Measurements from ENCODE around the gene STARD13. TPM values are rescaled to one million over a fixed set of nuclear protein-coding genes. Genes with fewer than 3 reads are reported as not detected.

Gene STARD13
- total RNA-seq, 3 donors from 2014 or later = 34.5 to 92.4 (median 35.2) TPM

DNA sequence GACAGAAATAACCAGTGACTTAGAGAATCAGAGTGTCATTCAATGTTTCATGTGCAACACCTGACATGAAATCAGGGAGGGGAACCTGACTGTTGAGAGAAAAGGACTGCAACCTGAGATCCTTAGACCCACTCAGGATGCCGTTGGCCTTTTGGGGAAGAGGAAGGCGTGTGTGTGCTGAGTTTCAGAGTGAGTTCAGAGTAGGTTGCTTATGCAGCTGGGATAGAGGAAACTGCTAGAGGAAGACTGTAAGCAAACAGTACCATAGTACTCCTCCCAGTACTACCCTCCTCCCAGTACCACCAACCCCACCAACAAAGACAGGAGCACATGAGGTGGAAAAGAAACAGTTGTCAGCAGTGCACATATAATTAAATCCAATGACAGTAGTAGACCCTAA lies 205.6 kb downstream of the STARD13 start:
- peaks cover 5% of the 10 kb centered on the region for H3K4me1 ChIP-seq (ENCODE audit: low read depth)
- TF ChIP-seq, protein P1, sequence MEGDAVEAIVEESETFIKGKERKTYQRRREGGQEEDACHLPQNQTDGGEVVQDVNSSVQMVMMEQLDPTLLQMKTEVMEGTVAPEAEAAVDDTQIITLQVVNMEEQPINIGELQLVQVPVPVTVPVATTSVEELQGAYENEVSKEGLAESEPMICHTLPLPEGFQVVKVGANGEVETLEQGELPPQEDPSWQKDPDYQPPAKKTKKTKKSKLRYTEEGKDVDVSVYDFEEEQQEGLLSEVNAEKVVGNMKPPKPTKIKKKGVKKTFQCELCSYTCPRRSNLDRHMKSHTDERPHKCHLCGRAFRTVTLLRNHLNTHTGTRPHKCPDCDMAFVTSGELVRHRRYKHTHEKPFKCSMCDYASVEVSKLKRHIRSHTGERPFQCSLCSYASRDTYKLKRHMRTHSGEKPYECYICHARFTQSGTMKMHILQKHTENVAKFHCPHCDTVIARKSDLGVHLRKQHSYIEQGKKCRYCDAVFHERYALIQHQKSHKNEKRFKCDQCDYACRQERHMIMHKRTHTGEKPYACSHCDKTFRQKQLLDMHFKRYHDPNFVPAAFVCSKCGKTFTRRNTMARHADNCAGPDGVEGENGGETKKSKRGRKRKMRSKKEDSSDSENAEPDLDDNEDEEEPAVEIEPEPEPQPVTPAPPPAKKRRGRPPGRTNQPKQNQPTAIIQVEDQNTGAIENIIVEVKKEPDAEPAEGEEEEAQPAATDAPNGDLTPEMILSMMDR (IDR thresholded peaks at IDR 0.05) = no peak
- no peak overlapping the region for H3K4me3 ChIP-seq
- ATAC-seq (no peak), DNase-seq (no peak)
- no peaks in the 10 kb centered on the region for H3K36me3 ChIP-seq (ENCODE audit: low read depth)
- H3K9me3 ChIP-seq = no peaks in the 10 kb centered on the region
- intact Hi-C loops (cut with DNase I, micrococcal nuclease) = no loop called here

DNA sequence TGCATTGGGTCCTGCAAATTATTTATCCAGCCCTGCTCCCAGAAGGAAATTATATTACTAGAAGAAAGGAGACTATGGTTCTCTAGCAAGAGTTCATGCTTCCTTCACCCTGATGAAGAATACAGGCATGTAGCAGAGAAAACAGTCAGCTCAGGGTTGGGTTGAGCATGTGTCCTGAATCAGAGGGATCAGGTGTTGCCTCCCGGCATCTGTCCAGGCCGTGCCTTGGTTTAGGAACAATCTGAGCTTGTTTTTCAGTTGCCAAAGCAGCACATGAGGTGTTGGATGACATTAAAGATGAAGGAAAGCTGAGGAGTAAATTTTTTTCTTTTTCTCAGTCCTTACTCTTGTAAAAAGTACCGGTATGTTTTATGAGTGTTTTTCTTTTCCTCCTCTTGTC lies 207.3 kb downstream of the STARD13 start:
- H3K4me1 ChIP-seq (ENCODE audit: low read depth) = peaks cover 5% of the 10 kb centered on the region
- H3K9me3 ChIP-seq = no peaks in the 10 kb centered on the region
- ATAC-seq (no peak), DNase-seq (no peak)
- H3K4me3 ChIP-seq = no peak overlapping the region
- no peaks in the 10 kb centered on the region for H3K36me3 ChIP-seq (ENCODE audit: low read depth)
- intact Hi-C loops (cut with DNase I, micrococcal nuclease) = no loop called here
- TF ChIP-seq, protein P1 (IDR thresholded peaks at IDR 0.05) = no peak

DNA sequence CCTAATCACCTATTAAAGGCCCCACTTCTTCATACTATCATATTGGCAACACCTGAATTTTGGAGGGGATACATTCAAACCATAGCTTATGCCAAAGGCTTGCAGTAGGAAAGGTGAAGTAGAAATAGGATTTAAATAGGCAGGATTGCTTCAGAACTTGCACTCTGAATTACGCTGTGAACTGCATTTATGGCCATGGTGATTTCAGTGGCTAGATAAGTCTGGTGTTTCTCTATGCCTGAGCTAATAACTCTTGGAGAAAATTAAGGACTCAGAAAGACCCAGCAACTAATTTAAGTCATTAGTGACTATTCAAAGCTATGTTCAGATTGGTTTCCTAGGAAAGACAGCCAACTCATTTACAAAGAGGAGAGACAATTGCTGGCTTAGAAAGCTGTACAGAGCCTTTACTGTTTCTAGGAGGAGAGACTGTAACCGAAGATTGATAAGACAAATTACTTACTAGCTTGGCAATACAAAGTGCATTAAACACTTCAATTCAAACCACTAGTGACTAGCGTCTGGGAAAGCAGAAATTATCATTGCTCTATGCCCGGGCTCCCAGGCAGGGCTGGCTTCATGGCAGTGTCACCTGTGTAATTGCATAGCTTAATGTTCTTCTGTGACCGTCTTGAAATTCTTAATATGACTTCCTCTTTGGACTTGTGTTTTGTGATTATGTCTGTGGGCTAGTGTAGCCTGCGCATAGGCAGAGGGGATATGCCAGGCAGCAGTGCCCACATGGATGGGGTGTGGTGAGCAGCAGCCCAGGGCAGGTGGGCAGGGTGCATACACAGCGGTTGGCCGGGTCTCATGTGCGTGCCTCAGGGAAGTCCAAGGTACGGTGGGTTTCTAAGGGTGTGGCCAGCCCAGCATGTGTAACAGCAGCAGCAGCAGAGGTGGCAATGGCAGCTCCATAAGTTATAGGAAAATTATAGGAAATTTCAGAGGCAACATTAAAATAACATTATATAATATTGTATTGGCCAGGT lies 209.3 kb downstream of the STARD13 start:
- Histone ChIP-seq H3K36me3 (ENCODE audit: low read depth) (no peaks in the 10 kb centered on the region), H3K4me1 (ENCODE audit: low read depth) (peaks cover 5% of the 10 kb centered on the region), H3K9me3 (no peaks in the 10 kb centered on the region), H3K4me3 (no peak overlapping the region)
- intact Hi-C loops (cut with DNase I, micrococcal nuclease) = no loop called here
- peak; percentile 33 to 56 (median 55) for DNase-seq
- ATAC-seq = peak; percentile 78
- TF ChIP-seq, protein P1 (IDR thresholded peaks at IDR 0.05) = no peak

DNA sequence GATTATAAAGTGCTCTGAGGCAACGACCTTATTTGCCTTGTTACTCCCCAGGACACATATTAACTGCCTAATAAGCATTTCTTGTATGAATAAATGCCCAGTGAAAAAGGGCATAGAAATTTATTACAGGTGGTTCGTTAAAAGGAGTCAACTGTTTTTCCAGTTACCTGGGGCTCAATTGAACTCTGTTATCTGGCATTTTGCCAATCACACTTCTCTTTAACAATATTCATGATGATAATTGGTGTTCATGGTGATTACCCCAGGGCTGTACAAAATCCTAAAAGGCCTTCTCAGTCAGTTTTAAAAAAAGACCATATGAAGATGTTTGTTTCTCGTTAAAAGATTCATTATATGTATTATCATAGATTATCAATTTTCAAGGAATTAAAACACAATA lies 212.2 kb downstream of the STARD13 start:
- peaks cover 5% of the 10 kb centered on the region for H3K4me1 ChIP-seq (ENCODE audit: low read depth)
- ATAC-seq = no peak

DNA sequence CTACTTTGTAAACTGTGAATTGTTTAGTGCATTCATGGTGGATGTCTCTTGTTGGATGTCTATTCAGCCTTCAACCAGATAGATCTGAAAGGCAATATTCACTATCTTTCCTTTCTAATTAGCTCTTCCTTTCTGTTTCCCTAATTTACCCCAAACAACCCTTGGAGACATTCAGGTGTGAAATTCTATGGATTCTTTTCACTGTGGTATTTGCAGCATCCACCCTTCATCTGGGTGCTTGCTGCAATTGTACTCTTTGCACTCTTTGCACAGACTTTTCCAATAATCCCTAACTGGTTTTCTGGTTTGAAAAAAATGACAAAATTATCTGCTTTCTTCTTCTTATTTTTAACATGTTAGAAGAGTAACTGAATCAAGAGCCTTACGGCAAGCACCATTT lies 212.8 kb downstream of the STARD13 start:
- Histone ChIP-seq H3K36me3 (ENCODE audit: low read depth) (no peaks in the 10 kb centered on the region), H3K4me1 (ENCODE audit: low read depth) (peaks cover 5% of the 10 kb centered on the region), H3K9me3 (no peaks in the 10 kb centered on the region), H3K4me3 (no peak overlapping the region)
- intact Hi-C loops (cut with DNase I, micrococcal nuclease) = no loop called here
- no peak for ATAC-seq
- TF ChIP-seq, protein P1 (IDR thresholded peaks at IDR 0.05) = no peak
- no peak for DNase-seq

More for the DNA sequence above, 212.2 kb downstream of the STARD13 start:
- intact Hi-C loops (cut with DNase I, micrococcal nuclease) = no loop called here
- Histone ChIP-seq H3K36me3 (ENCODE audit: low read depth) (no peaks in the 10 kb centered on the region), H3K9me3 (no peaks in the 10 kb centered on the region), H3K4me3 (no peak overlapping the region)
- TF ChIP-seq, protein P1 (IDR thresholded peaks at IDR 0.05) = no peak
- no peak for DNase-seq
